Measurements from ENCODE around the gene DEPP1. TPM values are rescaled to one million over a fixed set of nuclear protein-coding genes. Genes with fewer than 3 reads are reported as not detected.

Gene DEPP1
- total and polyA plus RNA-seq, 7 donors: 16.0 to 294 (median 53.7) TPM

DNA sequence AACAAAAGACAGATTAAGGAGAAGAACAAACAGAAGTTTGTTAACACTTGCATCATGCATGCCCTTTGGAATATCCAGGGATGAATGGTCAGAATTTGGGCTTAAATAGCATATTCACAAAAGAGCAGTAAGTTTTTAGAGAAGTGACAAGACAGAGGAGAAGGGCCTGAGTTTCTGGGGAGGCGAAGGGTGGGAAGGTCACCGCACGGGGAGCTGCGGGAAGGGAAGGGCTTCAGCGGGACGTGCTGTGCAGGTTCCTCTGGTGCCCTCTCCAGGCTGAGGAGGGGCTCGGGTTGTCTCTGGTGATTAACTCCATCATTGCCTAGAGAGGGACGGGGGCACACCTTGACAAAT lies 11.7 kb upstream of the DEPP1 start:
- Histone ChIP-seq H3K27ac (peak overlapping the region in 3 of 4 donors; percentile 3 to 54 (median 33)), H3K4me1 (peaks cover 0 to 36% (median 8%) of the 10 kb centered on the region in 4 donors)
- peak; percentile 67 for DNase-seq

DNA sequence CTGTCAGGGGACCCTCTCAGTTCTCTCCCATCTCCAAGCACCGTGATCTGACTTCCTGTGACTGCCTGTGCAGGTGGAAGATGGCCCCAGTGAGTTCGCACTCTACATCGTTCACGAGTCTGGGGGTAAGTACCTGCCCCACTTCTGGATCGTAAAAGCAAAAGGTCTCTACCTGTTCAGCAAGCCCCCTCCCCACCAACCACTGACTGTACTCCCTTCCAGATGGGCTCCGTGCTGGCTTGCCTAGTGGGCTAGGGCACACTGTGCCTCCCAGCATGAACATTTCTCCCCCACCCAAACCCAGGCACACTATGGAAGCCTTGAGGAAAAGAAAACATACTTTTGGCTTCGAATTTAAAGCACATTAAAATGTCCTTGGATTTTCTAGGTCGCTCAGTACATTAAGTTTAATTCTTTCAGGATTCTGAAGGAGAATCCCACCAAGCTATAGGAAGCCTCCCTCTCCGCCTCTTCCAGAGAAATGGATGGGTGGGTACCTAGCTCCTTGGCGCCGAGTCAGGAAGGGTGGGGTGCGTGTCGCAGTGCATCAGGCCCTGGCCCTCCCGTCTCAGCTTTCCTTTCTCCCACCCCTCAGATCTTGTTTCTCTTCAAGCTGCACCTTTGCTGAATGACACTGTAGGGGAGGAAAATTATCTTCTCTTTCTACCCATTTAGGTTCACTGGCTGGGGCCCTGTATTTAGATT lies 11.1 kb upstream of the DEPP1 start:
- Histone ChIP-seq H3K27me3 (no peaks in the 10 kb centered on the region), H3K4me1 (peaks cover 0 to 36% (median 3%) of the 10 kb centered on the region in 4 donors), H3K27ac (peak overlapping the region in 3 of 4 donors; percentile 5 to 54 (median 33)), H3K4me3 (no peak overlapping the region), H3K36me3 (peaks cover 0 to 65% (median 16%) of the 10 kb centered on the region in 4 donors), H3K9me3 (no peaks in the 10 kb centered on the region)
- intact Hi-C loops (cut with DNase I): no loop called here
- WGBS, 2 donors: 87 to 90% methylated on average over 14 of the region's 14 CpGs
- TF ChIP-seq EP300 (IDR thresholded peaks at IDR 0.05) (no peak), POLR2AphosphoS5 (IDR thresholded peaks at IDR 0.05) (no peak)
- DNase-seq: peak; percentile 55

More for the DNA sequence above, 11.7 kb upstream of the DEPP1 start:
- Histone ChIP-seq H3K9me3 (no peaks in the 10 kb centered on the region), H3K4me3 (no peak overlapping the region), H3K27me3 (no peaks in the 10 kb centered on the region), H3K36me3 (peaks cover 0 to 60% (median 11%) of the 10 kb centered on the region in 4 donors)
- 46 to 75% methylated on average over 8 of the region's 8 CpGs for WGBS, 2 donors
- intact Hi-C loops (cut with DNase I): no loop called here
- no peak for TF ChIP-seq EP300 (IDR thresholded peaks at IDR 0.05)
- TF ChIP-seq POLR2A (IDR thresholded peaks at IDR 0.05): no peak
- TF ChIP-seq POLR2AphosphoS5 (IDR thresholded peaks at IDR 0.05): no peak
- TF ChIP-seq, protein P1, sequence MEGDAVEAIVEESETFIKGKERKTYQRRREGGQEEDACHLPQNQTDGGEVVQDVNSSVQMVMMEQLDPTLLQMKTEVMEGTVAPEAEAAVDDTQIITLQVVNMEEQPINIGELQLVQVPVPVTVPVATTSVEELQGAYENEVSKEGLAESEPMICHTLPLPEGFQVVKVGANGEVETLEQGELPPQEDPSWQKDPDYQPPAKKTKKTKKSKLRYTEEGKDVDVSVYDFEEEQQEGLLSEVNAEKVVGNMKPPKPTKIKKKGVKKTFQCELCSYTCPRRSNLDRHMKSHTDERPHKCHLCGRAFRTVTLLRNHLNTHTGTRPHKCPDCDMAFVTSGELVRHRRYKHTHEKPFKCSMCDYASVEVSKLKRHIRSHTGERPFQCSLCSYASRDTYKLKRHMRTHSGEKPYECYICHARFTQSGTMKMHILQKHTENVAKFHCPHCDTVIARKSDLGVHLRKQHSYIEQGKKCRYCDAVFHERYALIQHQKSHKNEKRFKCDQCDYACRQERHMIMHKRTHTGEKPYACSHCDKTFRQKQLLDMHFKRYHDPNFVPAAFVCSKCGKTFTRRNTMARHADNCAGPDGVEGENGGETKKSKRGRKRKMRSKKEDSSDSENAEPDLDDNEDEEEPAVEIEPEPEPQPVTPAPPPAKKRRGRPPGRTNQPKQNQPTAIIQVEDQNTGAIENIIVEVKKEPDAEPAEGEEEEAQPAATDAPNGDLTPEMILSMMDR (IDR thresholded peaks at IDR 0.05): no peak

DNA sequence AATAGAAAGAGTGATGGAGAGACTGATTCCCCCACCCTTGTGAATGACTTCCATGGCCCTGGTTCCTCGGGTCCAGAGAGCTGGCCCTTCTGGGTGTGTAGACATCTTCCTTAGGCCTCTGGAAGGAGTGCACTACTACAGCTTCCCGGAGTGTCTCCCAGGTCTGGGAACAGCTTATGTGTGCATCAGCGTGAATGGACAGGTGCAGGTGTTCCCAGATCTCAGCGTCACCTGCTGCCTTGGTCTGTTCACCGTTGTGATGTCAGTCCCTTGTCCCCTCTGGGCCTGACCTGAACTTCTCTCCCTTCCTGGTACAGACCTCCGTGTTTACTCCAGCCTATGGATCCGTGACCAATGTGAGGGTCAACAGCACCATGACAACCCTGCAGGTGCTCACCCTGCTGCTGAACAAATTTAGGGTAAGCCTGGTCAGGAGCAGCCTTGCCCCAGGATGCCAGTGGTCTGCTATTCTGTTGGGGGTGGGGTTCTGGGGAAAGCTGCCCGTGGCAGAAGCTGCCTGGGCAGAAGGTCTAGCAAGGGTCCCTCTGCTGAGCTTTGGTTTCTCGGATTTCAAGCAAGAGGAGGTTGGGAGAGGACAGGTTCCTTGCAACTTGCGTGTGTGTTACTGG lies 10.5 kb upstream of the DEPP1 start:
- H3K9me3 ChIP-seq: no peaks in the 10 kb centered on the region
- no peak overlapping the region for H3K4me3 ChIP-seq
- H3K4me1 ChIP-seq: peaks cover 0 to 42% (median 2%) of the 10 kb centered on the region in 4 donors
- 91% methylated on average over 10 of the region's 10 CpGs for WGBS, 2 donors
- peak; percentile 46 for DNase-seq
- TF ChIP-seq EP300 (IDR thresholded peaks at IDR 0.05): no peak
- no peak for TF ChIP-seq POLR2AphosphoS5 (IDR thresholded peaks at IDR 0.05)
- TF ChIP-seq, protein P1 (IDR thresholded peaks at IDR 0.05): no peak
- TF ChIP-seq POLR2A (IDR thresholded peaks at IDR 0.05): no peak
- H3K27ac ChIP-seq: peak overlapping the region in 1 of 4 donors; percentile 5
- no peaks in the 10 kb centered on the region for H3K27me3 ChIP-seq
- intact Hi-C loops (cut with DNase I): no loop called here
- H3K36me3 ChIP-seq: peaks cover 0 to 72% (median 20%) of the 10 kb centered on the region in 4 donors

DNA sequence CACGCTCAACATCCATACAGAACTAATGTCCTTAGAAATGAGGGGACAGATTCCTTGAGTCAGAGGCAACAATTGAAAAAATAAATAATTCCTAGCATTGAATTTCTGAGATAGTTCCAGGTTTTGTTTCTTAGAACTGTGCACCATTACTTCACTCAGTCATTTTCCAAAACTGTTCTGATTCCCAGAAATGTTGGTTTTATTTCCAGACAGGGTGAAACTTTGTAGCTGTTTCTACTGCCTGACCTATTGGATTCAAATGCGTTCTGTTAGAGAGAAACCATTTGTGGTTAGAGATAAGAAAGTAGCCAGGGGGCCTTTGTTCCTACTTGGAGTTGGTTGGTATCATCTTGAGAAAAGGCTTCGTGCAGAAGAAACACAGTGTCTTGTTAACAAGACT lies 8.1 kb upstream of the DEPP1 start:
- DNase-seq: no peak
- Histone ChIP-seq H3K9me3 (no peaks in the 10 kb centered on the region), H3K4me1 (peaks cover 0 to 51% (median 14%) of the 10 kb centered on the region in 4 donors), H3K4me3 (no peak overlapping the region), H3K36me3 (peaks cover 0 to 58% (median 13%) of the 10 kb centered on the region in 4 donors), H3K27ac (peak overlapping the region; percentile 33 to 91 (median 51)), H3K27me3 (no peaks in the 10 kb centered on the region)
- TF ChIP-seq POLR2AphosphoS5 (IDR thresholded peaks at IDR 0.05): peak in 1 of 4 donors; percentile 13
- no peak for TF ChIP-seq EP300 (IDR thresholded peaks at IDR 0.05)
- TF ChIP-seq POLR2A (IDR thresholded peaks at IDR 0.05): no peak
- TF ChIP-seq, protein P1 (IDR thresholded peaks at IDR 0.05): no peak
- 58 to 87% methylated on average over 3 of the region's 3 CpGs for WGBS, 2 donors
- intact Hi-C loops (cut with DNase I): no loop called here

DNA sequence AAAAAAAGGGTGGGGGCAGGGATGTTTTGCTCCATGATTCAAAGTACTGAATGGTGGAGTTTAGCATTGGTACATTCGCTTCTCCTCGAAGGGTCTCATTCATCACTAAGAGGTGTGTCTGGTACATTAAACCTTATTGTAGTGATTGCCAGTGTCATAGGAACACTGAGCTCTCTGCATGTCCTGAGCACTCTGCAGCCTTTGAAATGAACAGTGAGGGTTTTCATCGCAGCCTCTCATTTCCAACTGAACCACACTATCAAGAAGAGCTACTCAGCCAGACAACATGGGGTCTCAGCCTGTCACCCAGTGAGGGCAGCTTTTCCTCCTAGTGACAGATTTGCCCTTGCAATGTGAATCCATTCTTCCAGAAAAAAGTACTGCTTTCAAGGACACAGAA lies 7.6 kb upstream of the DEPP1 start:
- H3K4me1 ChIP-seq: peaks cover 0 to 51% (median 19%) of the 10 kb centered on the region in 4 donors
- no peaks in the 10 kb centered on the region for H3K9me3 ChIP-seq
- peak overlapping the region in 3 of 4 donors; percentile 33 to 91 (median 59) for H3K27ac ChIP-seq
- TF ChIP-seq POLR2A (IDR thresholded peaks at IDR 0.05) (no peak), POLR2AphosphoS5 (IDR thresholded peaks at IDR 0.05) (no peak), EP300 (IDR thresholded peaks at IDR 0.05) (no peak)
- TF ChIP-seq, protein P1 (IDR thresholded peaks at IDR 0.05): no peak
- no peak overlapping the region for H3K4me3 ChIP-seq
- WGBS, 2 donors: 92 to 98% methylated on average over 3 of the region's 3 CpGs
- DNase-seq: peak; percentile 19
- intact Hi-C loops (cut with DNase I): no loop called here
- no peaks in the 10 kb centered on the region for H3K27me3 ChIP-seq
- H3K36me3 ChIP-seq: peaks cover 0 to 56% (median 12%) of the 10 kb centered on the region in 4 donors
